Thyroid gland (tissue), 4 donors: Measurements from ENCODE around the gene GRAMD1C. TPM values are rescaled to one million over a fixed set of nuclear protein-coding genes. Genes with fewer than 3 reads are reported as not detected.

Experiments
- DNase-seq, 2 donors: peaks; one replicate each; pipeline ENCODE4 v3.0.0-alpha.2; 2019
- H3K27ac ChIP-seq, 3 donors: fragments of 200-600 bp; sonication (generic); 1 replicate in 2 of 3; 2 replicates in 1 of 3; pipeline ENCODE4 v1.5.1; 2016 to 2019; ENCODE audit warnings: mild to moderate bottlenecking in 1 of 3, moderate library complexity in 1 of 3
- H3K27me3 ChIP-seq: fragments of 200-600 bp; sonication (generic); one replicate; pipeline ENCODE4 v1.5.1; 2019
- H3K36me3 ChIP-seq, 2 donors: fragments of 200-600 bp; sonication (generic); one replicate each; pipeline ENCODE4 v1.5.1; 2016 to 2019
- H3K4me1 ChIP-seq, 2 donors: fragments of 200-600 bp; sonication (generic); one replicate each; pipeline ENCODE4 v1.5.1; 2017 to 2019
- H3K4me3 ChIP-seq, 3 donors: fragments of 200-600 bp; sonication (generic); replicated peaks in 1 of 3; 1 replicate in 2 of 3; 2 replicates in 1 of 3; pipeline ENCODE4 v1.5.1; 2016; ENCODE audit warnings: mild to moderate bottlenecking in 1 of 3
- H3K9me3 ChIP-seq: fragments of 200-600 bp; sonication (generic); one replicate; pipeline ENCODE4 v1.5.1; 2017
- POLR2A ChIP-seq, 2 donors: fragments of 450-650 bp; IDR thresholded peaks; one replicate each; pipeline ENCODE4 v1.6.1; 2017; ENCODE audit warnings: antibody characterized with exemption in 2 of 2, mild to moderate bottlenecking in 2 of 2, moderate library complexity in 1 of 2
- WGBS, 2 donors: methylation state at CpG; one replicate each; pipeline ENCODE4 v1.1.5; 2017; 5-methylcytosine and 5-hydroxymethylcytosine counted together
- intact Hi-C: fragments of 100-400 bp; cut with DNase I; formaldehyde crosslinking; loops from one replicate; pipeline ENCODE4 v1.15.1; 2023
- total RNA-seq, 4 donors: library from RNA; depleted of rRNA; stranded (reverse); fragments of >200 nt; gene quantifications; one replicate each; pipeline ENCODE4 v1.2.3, GENCODE V29; 2016
- TF ChIP-seq, protein P1 (sequence below), 6 experiments: fragments of 200-600 bp in 3 of 6; fragments of 450-650 bp in 3 of 6; sonication (generic) in 3 of 6; IDR thresholded peaks; one replicate each; pipeline ENCODE4 v1.5.1; 2016 to 2019; ENCODE audit warnings: antibody characterized with exemption in 6 of 6, mild to moderate bottlenecking in 2 of 6, inconsistent platforms in 1 of 6, moderate library complexity in 1 of 6

Gene GRAMD1C
- total RNA-seq, 4 donors from 2014 or later: 5.8 to 20.2 (median 9.1) TPM

DNA sequence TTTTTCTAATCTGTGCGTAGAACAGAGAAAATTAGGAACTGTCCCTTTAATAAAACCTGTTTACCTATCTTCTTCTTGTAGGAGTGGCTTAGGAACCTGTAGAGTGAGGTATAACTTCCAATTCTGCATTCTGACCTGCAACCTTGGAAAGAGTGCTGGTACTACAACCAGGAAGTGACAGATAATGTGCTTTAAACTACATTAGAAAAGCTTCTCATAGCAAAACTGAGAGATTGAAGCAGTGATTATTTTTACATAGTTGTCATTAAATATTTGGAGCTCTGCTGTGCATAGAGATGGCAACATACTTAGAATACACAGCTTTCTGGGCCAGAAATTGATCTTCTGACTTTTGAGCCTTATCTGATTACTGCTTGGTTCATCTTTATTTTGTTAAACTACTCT lies 58.8 kb downstream of the GRAMD1C start:
- Histone ChIP-seq H3K4me1 (no peaks in the 10 kb centered on the region), H3K9me3 (no peaks in the 10 kb centered on the region), H3K27ac (no peak overlapping the region)

DNA sequence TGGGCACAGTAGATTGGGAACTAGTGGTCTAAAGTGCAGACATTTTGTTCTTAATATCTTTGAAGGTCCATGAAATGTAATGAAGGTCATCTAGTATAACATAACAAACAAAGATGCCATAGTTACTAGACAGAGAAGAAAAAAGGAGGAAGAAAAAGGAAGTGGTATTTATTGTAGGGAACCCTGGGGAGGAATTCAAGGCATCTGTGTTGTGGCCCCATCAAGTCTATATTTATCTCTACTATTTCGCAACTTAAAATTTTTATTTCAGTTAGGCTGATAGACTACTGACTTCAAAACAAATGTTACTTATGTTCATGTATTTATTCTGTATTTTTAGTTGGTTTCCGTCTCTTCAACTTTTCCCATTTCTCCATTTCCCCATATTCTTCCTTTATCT lies 60.3 kb downstream of the GRAMD1C start:
- intact Hi-C loops: no loop called here
- H3K36me3 ChIP-seq: no peaks in the 10 kb centered on the region
- H3K4me1 ChIP-seq: no peaks in the 10 kb centered on the region
- no peak overlapping the region for H3K4me3 ChIP-seq
- DNase-seq: no peak
- H3K27me3 ChIP-seq: no peaks in the 10 kb centered on the region
- TF ChIP-seq POLR2A (IDR thresholded peaks at IDR 0.05): no peak
- TF ChIP-seq, protein P1, sequence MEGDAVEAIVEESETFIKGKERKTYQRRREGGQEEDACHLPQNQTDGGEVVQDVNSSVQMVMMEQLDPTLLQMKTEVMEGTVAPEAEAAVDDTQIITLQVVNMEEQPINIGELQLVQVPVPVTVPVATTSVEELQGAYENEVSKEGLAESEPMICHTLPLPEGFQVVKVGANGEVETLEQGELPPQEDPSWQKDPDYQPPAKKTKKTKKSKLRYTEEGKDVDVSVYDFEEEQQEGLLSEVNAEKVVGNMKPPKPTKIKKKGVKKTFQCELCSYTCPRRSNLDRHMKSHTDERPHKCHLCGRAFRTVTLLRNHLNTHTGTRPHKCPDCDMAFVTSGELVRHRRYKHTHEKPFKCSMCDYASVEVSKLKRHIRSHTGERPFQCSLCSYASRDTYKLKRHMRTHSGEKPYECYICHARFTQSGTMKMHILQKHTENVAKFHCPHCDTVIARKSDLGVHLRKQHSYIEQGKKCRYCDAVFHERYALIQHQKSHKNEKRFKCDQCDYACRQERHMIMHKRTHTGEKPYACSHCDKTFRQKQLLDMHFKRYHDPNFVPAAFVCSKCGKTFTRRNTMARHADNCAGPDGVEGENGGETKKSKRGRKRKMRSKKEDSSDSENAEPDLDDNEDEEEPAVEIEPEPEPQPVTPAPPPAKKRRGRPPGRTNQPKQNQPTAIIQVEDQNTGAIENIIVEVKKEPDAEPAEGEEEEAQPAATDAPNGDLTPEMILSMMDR (IDR thresholded peaks at IDR 0.05): no peak
- WGBS, 2 donors: 86 to 91% methylated on average over 2 of the region's 2 CpGs
- H3K9me3 ChIP-seq: no peaks in the 10 kb centered on the region
- H3K27ac ChIP-seq: no peak overlapping the region

More for the DNA sequence above, 58.8 kb downstream of the GRAMD1C start:
- intact Hi-C loops: no loop called here
- TF ChIP-seq, protein P1 (IDR thresholded peaks at IDR 0.05): peak in 1 of 6 experiments; percentile 11
- TF ChIP-seq POLR2A (IDR thresholded peaks at IDR 0.05): peak in 1 of 2 donors; percentile 59
- H3K4me3 ChIP-seq: peak overlapping the region; percentile 4 to 46 (median 15)
- 48 to 50% methylated on average over 1 of the region's 1 CpG for WGBS, 2 donors
- no peak for DNase-seq
- H3K36me3 ChIP-seq: no peaks in the 10 kb centered on the region
- no peaks in the 10 kb centered on the region for H3K27me3 ChIP-seq

DNA sequence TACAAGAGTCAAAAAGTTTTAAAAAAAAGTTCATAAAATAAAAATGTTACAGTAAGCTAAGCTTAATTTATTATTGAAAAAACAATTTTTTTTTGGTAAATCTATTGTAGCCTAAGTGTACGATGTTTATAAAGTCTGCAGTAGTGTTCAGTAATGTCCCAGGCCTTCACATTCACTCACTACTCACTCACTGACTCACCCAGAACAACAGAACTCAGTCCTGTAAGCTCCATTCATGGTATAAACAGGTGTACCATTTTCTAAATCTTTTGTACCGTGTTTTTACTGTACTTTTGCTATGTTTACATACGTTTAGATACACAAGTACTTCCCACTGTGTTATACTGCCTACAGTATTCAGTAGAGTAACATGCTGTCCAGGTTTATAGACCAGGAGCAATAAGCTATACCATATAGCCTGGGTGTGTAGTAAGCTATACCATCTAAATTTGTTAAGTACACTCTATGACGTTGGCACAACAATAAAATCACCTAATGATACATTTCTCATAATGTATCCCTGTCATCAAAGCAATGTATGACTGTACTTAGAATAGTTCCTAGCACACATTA lies 68.1 kb downstream of the GRAMD1C start:
- H3K27me3 ChIP-seq: no peaks in the 10 kb centered on the region
- 92 to 95% methylated on average over 4 of the region's 4 CpGs for WGBS, 2 donors
- intact Hi-C loops: no loop called here

DNA sequence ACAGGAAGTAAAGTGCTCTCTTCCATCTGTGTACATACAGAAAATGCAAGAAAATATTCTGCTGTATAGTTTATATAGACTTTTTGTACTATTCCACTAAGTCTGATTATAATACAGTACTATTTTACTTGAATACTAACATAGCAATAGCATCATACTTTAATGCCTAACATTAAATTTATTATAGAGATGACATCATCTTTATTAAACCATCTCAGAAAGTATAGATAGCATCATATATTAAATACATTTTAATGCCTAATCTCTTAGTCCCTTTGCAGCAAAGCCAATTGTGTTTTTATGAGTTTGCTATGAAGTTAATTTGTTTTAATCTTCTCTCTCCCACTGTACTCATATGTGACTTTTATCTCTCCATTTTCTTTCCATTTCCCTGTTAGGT lies 69.5 kb downstream of the GRAMD1C start:
- intact Hi-C loops: no loop called here
- Histone ChIP-seq H3K9me3 (no peaks in the 10 kb centered on the region), H3K36me3 (no peaks in the 10 kb centered on the region), H3K27me3 (no peaks in the 10 kb centered on the region), H3K27ac (no peak overlapping the region), H3K4me1 (no peaks in the 10 kb centered on the region), H3K4me3 (no peak overlapping the region)
- no peak for TF ChIP-seq POLR2A (IDR thresholded peaks at IDR 0.05)
- TF ChIP-seq, protein P1 (IDR thresholded peaks at IDR 0.05): no peak
- DNase-seq: no peak

More for the DNA sequence above, 68.1 kb downstream of the GRAMD1C start:
- no peaks in the 10 kb centered on the region for H3K36me3 ChIP-seq
- H3K4me1 ChIP-seq: no peaks in the 10 kb centered on the region
- no peaks in the 10 kb centered on the region for H3K9me3 ChIP-seq
- DNase-seq: no peak
- no peak overlapping the region for H3K27ac ChIP-seq
- TF ChIP-seq POLR2A (IDR thresholded peaks at IDR 0.05): no peak
- TF ChIP-seq, protein P1 (IDR thresholded peaks at IDR 0.05): no peak
- H3K4me3 ChIP-seq: no peak overlapping the region

DNA sequence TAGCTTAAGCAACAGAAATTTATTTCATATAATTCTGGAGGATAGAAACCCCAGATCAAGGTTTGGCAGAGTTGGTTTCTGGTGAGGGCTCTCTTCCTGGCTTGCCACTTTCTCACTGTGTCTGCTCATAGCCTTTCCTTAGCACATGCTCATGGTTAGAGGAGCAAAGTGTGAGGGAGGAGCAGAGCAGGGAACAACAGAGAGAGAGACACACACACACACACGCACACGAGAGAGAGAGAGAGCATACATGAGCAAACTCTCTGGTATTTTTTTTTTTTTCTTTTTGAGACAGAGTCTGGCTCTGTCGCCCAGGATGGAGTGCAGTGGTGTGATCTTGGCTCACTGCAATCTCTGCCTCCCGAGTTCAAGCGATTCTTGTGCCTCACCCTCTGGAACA lies 72.4 kb downstream of the GRAMD1C start:
- no peak overlapping the region for H3K27ac ChIP-seq
- 56 to 67% methylated on average over 5 of the region's 5 CpGs for WGBS, 2 donors
- TF ChIP-seq, protein P1 (IDR thresholded peaks at IDR 0.05): no peak
- TF ChIP-seq POLR2A (IDR thresholded peaks at IDR 0.05): no peak
- no peaks in the 10 kb centered on the region for H3K9me3 ChIP-seq
- no peak for DNase-seq
- no peaks in the 10 kb centered on the region for H3K4me1 ChIP-seq
- no peaks in the 10 kb centered on the region for H3K27me3 ChIP-seq
- H3K36me3 ChIP-seq: no peaks in the 10 kb centered on the region
- no peak overlapping the region for H3K4me3 ChIP-seq
- intact Hi-C loops: loop anchor here (5.0 kb wide), 1 partner anchor 74 kb away; the partner anchor contains the start of gene GRAMD1C
